CD4-positive, alpha-beta T cell treated with Interleukin-10 for 1 hour (primary cell): ENCODE results near the gene ZFAND2A.
"Not testable (repeated sequence)": the region's sequence is repeated elsewhere in the genome, so short reads cannot be mapped to it uniquely, and the experiment has no call there.

Experiments
- DNase-seq: peaks from one replicate; pipeline ENCODE4 v3.0.0-alpha.2; 2020

ZFAND2A gene

GRCh38 chr7:1159891-1160669 lies at the start of gene ZFAND2A:
ZFAND2A (minus strand) TSS chr7:1160196; CDS start chr7:1158212, 1,984 bp downstream.
- peak; percentile 98 for DNase-seq

GRCh38 chr7:1209097-1209496 lies 49.1 kb upstream of the ZFAND2A start:
- no peak for DNase-seq

- not testable (repeated sequence) for DNase-seq
Observed at GRCh38 chr7:1205742-1206141, 45.7 kb upstream of the ZFAND2A start.

- no peak for DNase-seq
Observed at GRCh38 chr7:1204460-1205140, 44.6 kb upstream of the ZFAND2A start.

- not testable (repeated sequence) for DNase-seq
Observed at GRCh38 chr7:1202914-1203313, 42.9 kb upstream of the ZFAND2A start.

GRCh38 chr7:1201916-1202315 lies 41.9 kb upstream of the ZFAND2A start:
- DNase-seq, result no peak

- no peak for DNase-seq
Observed at GRCh38 chr7:1200045-1200444, 40.0 kb upstream of the ZFAND2A start.

GRCh38 chr7:1197997-1198625 lies 38.1 kb upstream of the ZFAND2A start:
- DNase-seq, result no peak

GRCh38 chr7:1196950-1197349 lies 37.0 kb upstream of the ZFAND2A start:
- DNase-seq, result no peak

- DNase-seq, result not testable (repeated sequence)
Observed at GRCh38 chr7:1196441-1196840, 36.4 kb upstream of the ZFAND2A start.

- DNase-seq, result peak; percentile 34
Observed at GRCh38 chr7:1193593-1194424, 33.8 kb upstream of the ZFAND2A start.

GRCh38 chr7:1192171-1192676 lies 32.2 kb upstream of the ZFAND2A start:
- peak; percentile 28 for DNase-seq

GRCh38 chr7:1189986-1190772 lies 30.2 kb upstream of the ZFAND2A start:
- DNase-seq, result no peak

GRCh38 chr7:1188720-1189294 lies 28.8 kb upstream of the ZFAND2A start:
- DNase-seq, result no peak

GRCh38 chr7:1187127-1187526 lies 27.1 kb upstream of the ZFAND2A start:
- DNase-seq, result no peak

- no peak for DNase-seq
Observed at GRCh38 chr7:1181640-1182039, 21.6 kb upstream of the ZFAND2A start.

GRCh38 chr7:1181031-1181430 lies 21.0 kb upstream of the ZFAND2A start:
- no peak for DNase-seq

- peak; percentile 81 for DNase-seq
Observed at GRCh38 chr7:1176891-1177373, 16.9 kb upstream of the ZFAND2A start.

GRCh38 chr7:1175967-1176851 lies 16.2 kb upstream of the ZFAND2A start:
- peak; percentile 78 for DNase-seq

- DNase-seq, result no peak
Observed at GRCh38 chr7:1175597-1175966, 15.6 kb upstream of the ZFAND2A start.
